OCI-LY7 (cell line): Measurements from ENCODE around the gene KRI1. TPM values are rescaled to one million over a fixed set of nuclear protein-coding genes. Genes with fewer than 3 reads are reported as not detected.

ENCODE experiments used
- BruUV-seq: library from RNA; stranded (reverse); fragments of 400-500 nt; replicated peaks from 2 replicates; lab custom pipeline; 2021; lab: Mats Ljungman, UMichigan
- CTCF ChIA-PET: fragments of 300-600 bp; sonication (Branson Sonifier 250); formaldehyde crosslinking; loops from one replicate; lab custom pipeline; 2022; ENCODE audit warnings: antibody characterized with exemption; ENCODE audit not compliant: unreplicated experiment; lab: Charles Lee
- POLR2A ChIA-PET: fragments of 300-600 bp; sonication (Branson Sonifier 250); formaldehyde crosslinking; loops from one replicate; lab custom pipeline; 2022; ENCODE audit warnings: antibody characterized with exemption; lab: Charles Lee
- DNase-seq: peaks from one replicate; pipeline ENCODE4 v3.0.0-alpha.2; 2015; ENCODE audit warnings: low spot score
- H2AFZ ChIP-seq: fragments of 200-600 bp; sonication (generic), shearing (Covaris generic); 2 replicates; pipeline ENCODE4 v1.6.1; 2014; ENCODE audit warnings: mild to moderate bottlenecking, antibody characterized with exemption, low read length, moderate library complexity
- H3K27ac ChIP-seq: fragments of 200-600 bp; sonication (generic); 2 replicates; pipeline ENCODE4 v1.5.1; 2014; ENCODE audit warnings: mixed run types, low read depth, mild to moderate bottlenecking, moderate library complexity, low read length, inconsistent platforms; ENCODE audit not compliant: poor library complexity, severe bottlenecking
- H3K36me3 ChIP-seq: fragments of 200-600 bp; sonication (generic); 2 replicates; pipeline ENCODE4 v1.6.1; 2014; ENCODE audit warnings: mild to moderate bottlenecking, antibody characterized with exemption, low read length, moderate library complexity, mixed read lengths; ENCODE audit not compliant: insufficient read depth
- H3K4me1 ChIP-seq: fragments of 200-600 bp; sonication (generic); 2 replicates; pipeline ENCODE4 v1.5.1; 2014; ENCODE audit warnings: mild to moderate bottlenecking, low read length; ENCODE audit not compliant: insufficient read depth, poor library complexity, severe bottlenecking
- H3K4me2 ChIP-seq: fragments of 200-600 bp; sonication (generic); 2 replicates; pipeline ENCODE4 v1.6.1; 2014; ENCODE audit warnings: mild to moderate bottlenecking, low read length
- H3K4me3 ChIP-seq: fragments of 200-600 bp; sonication (generic); 2 replicates; pipeline ENCODE4 v1.5.1; 2014; ENCODE audit warnings: mild to moderate bottlenecking, low read depth, low read length; ENCODE audit not compliant: poor library complexity, severe bottlenecking
- H3K79me2 ChIP-seq: fragments of 200-600 bp; sonication (generic); 2 replicates; pipeline ENCODE4 v1.6.1; 2016; ENCODE audit warnings: low read depth, mild to moderate bottlenecking, low read length, moderate library complexity, mixed read lengths; ENCODE audit not compliant: insufficient read depth
- H3K9me2 ChIP-seq: fragments of 200-600 bp; sonication (generic); 2 replicates; pipeline ENCODE4 v1.6.1; 2016; ENCODE audit warnings: mild to moderate bottlenecking, low read length, mixed read lengths; ENCODE audit not compliant: insufficient read depth
- H3K9me3 ChIP-seq: fragments of 200-600 bp; sonication (generic); 2 replicates; pipeline ENCODE4 v1.6.1; 2014; ENCODE audit warnings: mild to moderate bottlenecking, mixed run types, low read length, mixed read lengths
- H4K20me1 ChIP-seq: fragments of 200-600 bp; sonication (generic); 2 replicates; pipeline ENCODE4 v1.6.1; 2014; ENCODE audit warnings: mild to moderate bottlenecking, antibody characterized with exemption, low read length, moderate library complexity, mixed read lengths; ENCODE audit not compliant: insufficient read depth
- CTCF ChIP-seq: fragments of 200-600 bp; sonication (generic); conservative IDR thresholded peaks from 2 replicates; pipeline ENCODE4 v1.5.1; 2014; ENCODE audit warnings: mild to moderate bottlenecking, antibody characterized with exemption, low read length, moderate library complexity, mixed read lengths
- EZH2phosphoT487 ChIP-seq: fragments of 200-600 bp; sonication (generic); IDR thresholded peaks from 2 replicates; pipeline ENCODE4 v1.6.1; 2018; ENCODE audit warnings: low read depth, borderline replicate concordance, mild to moderate bottlenecking, mixed run types, antibody characterized with exemption, low read length, moderate library complexity, mixed read lengths
- intact Hi-C: fragments of 100-400 bp; cut with micrococcal nuclease; formaldehyde crosslinking; loops from one replicate; pipeline ENCODE4 v1.10.0; 2022; ENCODE audit not compliant: unreplicated experiment
- total RNA-seq, 2 experiments: library from RNA; depleted of rRNA in 1 of 2; stranded (reverse); fragments of >200 nt in 1 of 2; shearing (Covaris generic) in 1 of 2; gene quantifications; 2 replicates each; pipeline ENCODE4 v1.2.3, GENCODE V29; 2014 to 2022

KRI1 gene
- total RNA-seq, 2 experiments from 2014 or later = 53.6 to 58.4 TPM

- DNase-seq = no peak
- ChIA-PET CTCF (no interaction called here), POLR2A (interaction anchor here (0.6 to 0.7 kb wide), 3 partner anchors 14 to 186 kb away, joined by 3 to 4 read pairs (median 3); partner anchors contain the start of gene TYK2)
- intact Hi-C loops = loop anchor here (5.0 to 10.0 kb wide), 5 partner anchors 84 to 308 kb away; partner anchors contain the start of genes CARM1, ICAM3, ILF3 and RAVER1
- peak overlapping the region; percentile 89 for H3K4me2 ChIP-seq
- H2AFZ ChIP-seq = no peak overlapping the region
- H3K36me3 ChIP-seq = peaks cover 26% of the 10 kb centered on the region
- BruUV-seq = no TSS peak
- peak overlapping the region; percentile 76 for H3K4me3 ChIP-seq
- peaks cover 33% of the 10 kb centered on the region for H3K4me1 ChIP-seq
- no peaks in the 10 kb centered on the region for H3K9me3 ChIP-seq
- no peaks in the 10 kb centered on the region for H4K20me1 ChIP-seq
- no peak for TF ChIP-seq EZH2phosphoT487
- peaks cover 31% of the 10 kb centered on the region for H3K79me2 ChIP-seq
- H3K9me2 ChIP-seq = no peaks in the 10 kb centered on the region
- H3K27ac ChIP-seq = peak overlapping the region; percentile 81
Measured at GRCh38 chr19:10566408-10566657, 523 bp upstream of the KRI1 start.

GRCh38 chr19:10565028-10565566 is 713 bp downstream of the KRI1 start:
- BruUV-seq = no TSS peak
- H3K27ac ChIP-seq = peak overlapping the region; percentile 81
- POLR2A ChIA-PET = interaction anchor here (0.6 to 1.0 kb wide), 2 partner anchors 11 to 14 kb away, joined by 3 read pairs; no protein-coding TSS in a partner anchor
- peak overlapping the region; percentile 82 for H3K4me2 ChIP-seq
- H3K4me3 ChIP-seq = peak overlapping the region; percentile 94
- H4K20me1 ChIP-seq = no peaks in the 10 kb centered on the region
- CTCF ChIA-PET = interaction anchor here (1.0 kb wide), 1 partner anchor 11 kb away, joined by 5 read pairs; no protein-coding TSS in a partner anchor
- H2AFZ ChIP-seq = peak overlapping the region; percentile 44; the same call in 1 of the 2 replicates
- peaks cover 38% of the 10 kb centered on the region for H3K36me3 ChIP-seq
- peak; percentile 77 for TF ChIP-seq CTCF
- TF ChIP-seq EZH2phosphoT487 = no peak
- H3K79me2 ChIP-seq = peaks cover 31% of the 10 kb centered on the region
- H3K9me3 ChIP-seq = no peaks in the 10 kb centered on the region
- peak; percentile 82 for DNase-seq
- H3K4me1 ChIP-seq = peaks cover 33% of the 10 kb centered on the region
- no peaks in the 10 kb centered on the region for H3K9me2 ChIP-seq
- intact Hi-C loops = loop anchor here (1.0 to 10.0 kb wide), 6 partner anchors 11 to 310 kb away; partner anchors contain the start of genes CARM1, ICAM3, ILF3 and RAVER1

- Histone ChIP-seq H3K9me2 (no peaks in the 10 kb centered on the region), H3K4me1 (peaks cover 23% of the 10 kb centered on the region), H3K9me3 (no peaks in the 10 kb centered on the region), H2AFZ (no peak overlapping the region), H3K79me2 (peaks cover 26% of the 10 kb centered on the region), H3K4me3 (no peak overlapping the region), H3K4me2 (no peak overlapping the region), H3K27ac (no peak overlapping the region), H3K36me3 (peaks cover 61% of the 10 kb centered on the region), H4K20me1 (no peaks in the 10 kb centered on the region)
- intact Hi-C loops = loop anchor here (10.0 kb wide), 2 partner anchors 228 to 312 kb away; partner anchors contain the start of genes CARM1, ICAM3 and RAVER1
- no peak for TF ChIP-seq EZH2phosphoT487
- no peak for TF ChIP-seq CTCF
- ChIA-PET POLR2A (no interaction called here), CTCF (no interaction called here)
- no TSS peak for BruUV-seq
- DNase-seq = no peak
Measured at GRCh38 chr19:10562609-10563008, 3.2 kb downstream of the KRI1 start.
